ENCODE measurements around the gene GLTPD2.

Gene GLTPD2

GRCh38 chr17:4771519-4772234 is 17.1 kb upstream of the GLTPD2 start, which contains the start of gene TM4SF5:
TSS of gene TM4SF5 (plus strand) at chr17:4771886. CDS start at chr17:4771923, 37 bp downstream.
- no peak for DNase-seq (ENCODE audit: low read depth)

DNA sequence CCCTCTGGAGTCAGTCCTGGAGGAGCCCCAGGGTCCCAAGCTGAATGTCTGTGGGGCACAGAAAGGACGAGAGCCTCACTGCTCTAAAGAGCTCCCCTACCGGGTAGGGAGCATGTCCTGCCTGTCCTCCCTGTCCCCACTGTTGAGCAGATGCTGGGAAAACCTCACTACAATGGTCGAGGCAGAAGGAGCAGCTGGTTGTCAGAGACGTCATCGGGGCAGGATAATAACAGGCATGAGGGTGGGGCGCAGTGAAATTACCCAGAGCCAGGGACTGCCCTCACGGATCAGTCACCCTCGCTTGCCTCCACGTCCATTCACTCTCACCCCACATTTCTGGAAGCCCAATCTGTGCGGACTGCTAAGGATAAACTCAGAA is 16.5 kb upstream of the GLTPD2 start:
- no peak for DNase-seq (ENCODE audit: low read depth)

DNA sequence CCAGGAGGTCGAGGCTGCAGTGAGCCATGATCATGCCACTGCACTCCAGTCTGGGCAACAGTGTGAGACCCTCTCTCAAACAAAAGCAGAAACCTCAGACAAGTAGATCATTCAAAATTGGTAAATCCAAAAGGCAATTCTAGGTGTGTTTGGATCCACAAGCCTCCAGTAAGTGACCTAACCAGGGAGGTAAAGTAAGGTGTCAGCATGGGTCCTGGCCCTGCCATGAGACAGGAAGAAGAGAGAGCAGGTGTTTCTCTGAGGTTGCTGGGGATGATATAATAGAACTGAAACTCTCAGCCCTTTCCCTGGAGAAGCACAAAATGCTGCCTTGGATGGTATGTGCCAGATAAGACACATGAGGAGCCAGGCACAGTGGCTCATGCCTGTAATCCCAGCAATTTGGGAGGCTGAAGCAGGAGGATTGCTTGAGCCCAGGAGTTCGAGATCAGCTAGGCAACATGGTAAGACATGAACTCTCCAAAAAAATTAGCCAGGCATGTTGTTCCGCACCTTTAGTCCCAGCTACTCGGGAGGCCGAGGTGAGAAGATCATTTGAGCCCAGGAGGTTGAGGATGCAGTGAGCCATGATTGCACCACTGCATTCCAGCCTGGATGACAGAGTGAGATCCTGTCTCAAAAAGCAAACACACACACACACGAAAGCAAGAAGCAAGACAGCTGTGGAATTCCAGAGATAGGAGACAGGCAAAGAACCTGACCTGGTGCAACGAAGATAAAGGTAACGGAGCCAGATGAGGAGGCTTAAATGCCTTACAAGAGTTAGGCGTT is 10.6 kb upstream of the GLTPD2 start:
- DNase-seq (ENCODE audit: low read depth) = no peak

DNA sequence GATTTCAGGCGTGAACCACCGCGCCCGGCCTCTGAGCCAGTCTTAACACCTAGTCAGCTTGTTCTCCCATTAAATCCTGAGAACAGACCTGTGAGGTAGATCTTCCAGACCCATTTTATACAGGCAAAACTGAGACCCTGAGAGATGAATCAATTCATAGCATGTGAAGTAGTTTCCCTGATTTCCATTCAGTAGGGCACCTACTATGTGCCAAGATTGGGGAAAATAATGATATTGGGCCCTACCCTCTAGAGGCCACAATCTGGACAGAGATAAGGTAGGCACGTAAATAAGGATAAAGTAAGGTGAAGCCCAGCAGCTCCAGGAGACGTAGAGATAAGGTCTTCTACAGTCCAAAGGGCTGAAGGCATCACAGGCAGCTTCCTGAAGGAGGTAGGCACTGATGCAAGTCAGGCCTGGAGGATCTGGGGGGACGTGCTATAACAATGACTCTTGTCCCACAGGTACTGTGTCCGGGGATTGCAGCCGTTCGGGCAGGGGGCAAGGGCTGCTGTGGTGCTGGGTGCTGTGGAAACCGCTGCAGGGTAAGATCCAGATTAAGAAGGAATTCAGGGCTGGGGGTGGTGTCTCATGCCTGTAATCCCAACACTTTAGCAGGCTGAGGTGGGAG is 8.3 kb upstream of the GLTPD2 start:
- no peak for DNase-seq (ENCODE audit: low read depth)

DNA sequence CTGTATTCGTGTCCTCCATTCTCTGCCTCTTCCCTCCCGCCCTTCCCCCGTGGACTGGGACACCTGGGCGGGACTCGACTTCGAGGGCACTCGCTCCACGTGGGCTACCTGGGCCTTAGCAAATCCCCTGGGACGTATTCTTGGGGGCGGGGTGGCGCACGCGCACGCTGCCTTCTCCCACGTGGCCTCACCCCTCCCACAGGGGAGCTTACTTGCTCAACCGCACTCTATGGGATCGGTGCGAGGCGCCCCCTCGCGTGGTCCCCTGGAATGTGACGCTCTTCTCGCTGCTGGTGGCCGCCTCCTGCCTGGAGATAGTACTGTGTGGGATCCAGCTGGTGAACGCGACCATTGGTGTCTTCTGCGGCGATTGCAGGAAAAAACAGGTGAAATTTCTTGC is 6.1 kb upstream of the GLTPD2 start:
- DNase-seq (ENCODE audit: low read depth) = no peak

- DNase-seq (ENCODE audit: low read depth) = no peak
These were observed 3.3 kb upstream of the GLTPD2 start for GRCh38 chr17:4785311-4786105.

DNA sequence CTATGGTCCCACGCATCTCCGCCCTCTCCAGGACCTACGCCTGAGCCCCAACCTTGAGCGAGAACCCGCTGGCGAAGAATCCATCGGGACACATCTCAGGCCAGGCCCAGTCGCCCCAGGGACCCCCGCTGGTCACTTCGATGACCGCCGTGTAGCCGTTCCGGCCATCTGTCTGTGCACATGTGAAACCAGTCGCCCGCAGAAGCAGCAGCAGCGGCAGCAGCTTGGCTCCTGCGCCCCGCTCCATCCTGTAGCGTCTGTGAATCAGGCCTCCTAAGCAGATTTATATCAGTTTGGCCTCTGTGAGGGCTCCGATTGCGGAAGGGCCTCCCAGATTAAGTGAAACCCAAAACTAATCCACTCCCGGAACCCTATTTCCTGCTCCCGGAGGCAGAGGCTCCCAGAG is 2.7 kb upstream of the GLTPD2 start, which contains the start of gene VMO1:
Gene VMO1 (minus strand): TSS at position 259 of the 406 bp plus-strand sequence. CDS start 12 bp downstream, at position 247.
- DNase-seq (ENCODE audit: low read depth) = no peak

- DNase-seq (ENCODE audit: low read depth) = no peak
These were observed 2.2 kb upstream of the GLTPD2 start for GRCh38 chr17:4786516-4786915.

GRCh38 chr17:4788159-4788806 is 481 bp upstream of the GLTPD2 start:
- no peak for DNase-seq (ENCODE audit: low read depth)

GRCh38 chr17:4789701-4789950 is 862 bp downstream of the GLTPD2 start:
- DNase-seq (ENCODE audit: low read depth) = no peak

GRCh38 chr17:4789951-4790704 is 1.4 kb downstream of the GLTPD2 start:
- DNase-seq (ENCODE audit: low read depth) = peak; percentile 88

- no peak for DNase-seq (ENCODE audit: low read depth)
These were observed 1.9 kb downstream of the GLTPD2 start for GRCh38 chr17:4790705-4791088.

GRCh38 chr17:4795168-4795567 is 6.4 kb downstream of the GLTPD2 start:
- no peak for DNase-seq (ENCODE audit: low read depth)

GRCh38 chr17:4796552-4796920 is 7.8 kb downstream of the GLTPD2 start:
- no peak for DNase-seq (ENCODE audit: low read depth)

DNA sequence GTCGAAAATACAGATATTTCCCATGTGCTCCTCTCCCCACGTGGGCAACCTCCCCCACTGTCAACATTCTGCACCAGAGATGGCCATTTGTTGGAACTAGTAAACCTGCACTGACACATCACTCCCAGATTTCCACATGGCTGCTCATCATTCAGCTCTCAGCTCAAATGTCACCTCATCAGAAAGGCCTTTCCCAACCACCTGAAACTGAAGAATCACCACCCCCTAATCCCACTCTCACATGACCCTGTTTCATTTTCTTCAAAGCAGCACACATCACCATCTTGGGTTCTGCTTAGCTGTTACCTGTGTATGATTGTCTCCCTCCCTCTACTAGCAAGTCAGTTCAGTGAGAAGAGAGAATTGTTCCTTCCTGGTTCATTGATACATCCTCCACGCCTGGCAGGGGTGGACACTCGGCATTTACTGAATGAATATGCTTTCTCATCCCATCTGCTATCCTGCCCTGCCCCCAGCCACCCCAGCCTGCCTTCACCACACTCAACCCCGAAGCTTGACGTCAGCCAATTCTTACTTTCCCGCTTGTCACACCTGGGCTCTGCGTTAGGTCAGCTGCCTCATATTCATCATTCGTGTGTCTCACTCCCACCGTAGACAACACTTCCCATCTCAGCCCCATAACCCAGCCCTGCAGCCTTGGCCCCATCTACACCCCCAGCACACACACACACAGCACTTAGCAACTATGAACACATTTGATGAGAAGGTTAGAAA is 11.9 kb downstream of the GLTPD2 start:
- no peak for DNase-seq (ENCODE audit: low read depth)

DNA sequence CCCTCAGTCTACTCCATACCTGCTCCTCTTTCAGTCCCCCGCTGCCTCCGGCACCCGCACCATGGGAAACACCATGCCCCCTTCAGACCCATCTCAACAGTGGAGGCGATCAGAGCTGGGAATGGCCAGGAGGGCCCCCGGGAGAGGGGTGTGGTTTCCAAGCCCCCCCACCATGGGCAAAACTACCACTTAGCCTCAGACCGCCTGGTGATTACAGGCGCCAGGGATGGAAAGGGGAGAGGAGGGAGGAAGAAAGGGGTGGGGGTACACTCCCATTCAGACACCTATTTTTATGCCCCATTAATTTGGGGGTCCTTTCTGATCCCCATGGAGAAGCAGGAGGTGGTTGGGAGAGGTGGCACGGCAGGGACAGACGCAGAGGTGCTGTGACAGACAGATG is 13.5 kb downstream of the GLTPD2 start, which contains the start of gene C17orf114:
Gene C17orf114 (minus strand): TSS at position 101 of the 400 bp plus-strand sequence.
- DNase-seq (ENCODE audit: low read depth) = no peak

GRCh38 chr17:4806456-4806776 is 17.7 kb downstream of the GLTPD2 start:
- no peak for DNase-seq (ENCODE audit: low read depth)

DNA sequence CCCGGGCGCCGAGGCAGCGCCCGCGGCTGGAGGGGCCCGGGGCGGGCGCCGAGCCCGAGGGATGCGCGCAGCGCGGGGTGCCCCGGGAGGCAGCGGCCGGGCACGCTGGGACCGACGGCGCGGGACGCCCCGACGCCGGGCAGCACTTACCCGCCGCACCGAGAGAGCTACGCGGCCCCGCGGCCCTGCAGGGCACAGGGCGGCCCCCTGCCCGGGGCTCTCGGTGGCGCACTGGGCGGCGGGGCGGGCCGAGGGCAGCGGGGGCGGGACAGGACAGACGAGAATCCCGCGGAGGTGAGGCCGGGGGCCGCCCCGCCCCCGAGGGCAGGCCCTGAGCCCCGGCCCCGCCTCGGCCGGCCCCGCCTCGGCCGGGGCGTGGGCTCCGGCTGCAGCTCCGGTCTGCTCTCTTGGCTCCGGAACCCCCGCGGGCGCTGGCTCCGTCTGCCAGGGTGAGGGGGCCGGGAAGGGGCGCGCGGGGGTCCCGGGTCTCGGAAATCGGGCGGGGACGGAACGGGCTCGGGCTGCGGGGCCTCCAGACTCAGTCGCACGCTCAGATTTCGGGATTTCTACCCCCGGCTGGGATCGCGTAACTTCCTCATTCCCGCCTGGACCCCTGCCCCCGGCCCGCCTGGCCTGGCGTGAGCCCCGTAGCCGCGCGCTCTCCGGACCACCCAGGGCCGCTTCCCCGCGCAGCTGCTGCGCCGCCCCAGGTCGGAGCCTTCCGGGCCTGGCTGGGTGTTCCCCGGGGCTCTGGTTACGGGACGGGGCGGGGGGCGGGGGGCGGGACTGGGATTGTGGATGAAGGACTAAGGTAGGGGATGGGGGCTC is 18.2 kb downstream of the GLTPD2 start, which contains the start of gene PLD2:
Gene PLD2 (plus strand): TSS at position 376 of the 828 bp plus-strand sequence. CDS start 621 bp downstream, outside the sequence.
- DNase-seq (ENCODE audit: low read depth) = peak; percentile 65

GRCh38 chr17:4807605-4808377 is 19.0 kb downstream of the GLTPD2 start:
- DNase-seq (ENCODE audit: low read depth) = no peak

All from stromal cell of bone marrow (primary cell).